Measurements from ENCODE around the gene OVAAL. TPM values are rescaled to one million over a fixed set of nuclear protein-coding genes. Genes with fewer than 3 reads are reported as not detected.

The OVAAL gene
- total RNA-seq, 2 experiments from 2014 or later: not detected

GRCh38 chr1:180571832-180572636, 13.3 kb downstream of the OVAAL start:
- peak; percentile 54 for DNase-seq
- no peak for TF ChIP-seq CTCF (IDR thresholded peaks at IDR 0.05)
- CTCF ChIA-PET: interaction anchor here (0.9 kb wide), 1 partner anchor 15 kb away, joined by 3 read pairs; no protein-coding TSS in a partner anchor
- peaks cover 20% of the 10 kb centered on the region for H3K4me1 Mint-ChIP-seq (ENCODE audit: low read depth)
- intact Hi-C loops (cut with micrococcal nuclease): no loop called here
- peak overlapping the region; percentile 59 for H3K27ac Mint-ChIP-seq
- H3K9me3 Mint-ChIP-seq: peaks cover 3% of the 10 kb centered on the region
- ATAC-seq: peak; percentile 94
- peaks cover 7% of the 10 kb centered on the region for H3K27me3 Mint-ChIP-seq
- POLR2A ChIA-PET: interaction anchor here (1.8 kb wide), 1 partner anchor 13 kb away, joined by 8 read pairs; no protein-coding TSS in a partner anchor
- H3K4me3 Mint-ChIP-seq: no peak overlapping the region
- no peaks in the 10 kb centered on the region for H3K36me3 Mint-ChIP-seq (ENCODE audit: low read depth)

- peaks cover 9% of the 10 kb centered on the region for H3K27me3 Mint-ChIP-seq
- no peak overlapping the region for H3K4me3 Mint-ChIP-seq
- peaks cover 3% of the 10 kb centered on the region for H3K9me3 Mint-ChIP-seq
- no peak for DNase-seq
- intact Hi-C loops (cut with micrococcal nuclease): no loop called here
- no peak overlapping the region for H3K27ac Mint-ChIP-seq
- peaks cover 20% of the 10 kb centered on the region for H3K4me1 Mint-ChIP-seq (ENCODE audit: low read depth)
- CTCF ChIA-PET: interaction anchor here (0.9 kb wide), 1 partner anchor 15 kb away, joined by 3 read pairs; no protein-coding TSS in a partner anchor
- H3K36me3 Mint-ChIP-seq (ENCODE audit: low read depth): no peaks in the 10 kb centered on the region
- no peak for TF ChIP-seq CTCF (IDR thresholded peaks at IDR 0.05)
- no peak for ATAC-seq
- POLR2A ChIA-PET: interaction anchor here (1.8 kb wide), 1 partner anchor 13 kb away, joined by 8 read pairs; no protein-coding TSS in a partner anchor
Observed at GRCh38 chr1:180572760-180573159, 14.0 kb downstream of the OVAAL start.

GRCh38 chr1:180574031-180574713, 15.4 kb downstream of the OVAAL start:
- POLR2A ChIA-PET: no interaction called here
- Mint-ChIP-seq H3K27ac (no peak overlapping the region), H3K9me3 (peaks cover 3% of the 10 kb centered on the region), H3K4me3 (no peak overlapping the region), H3K27me3 (peaks cover 9% of the 10 kb centered on the region), H3K4me1 (ENCODE audit: low read depth) (peaks cover 20% of the 10 kb centered on the region), H3K36me3 (ENCODE audit: low read depth) (no peaks in the 10 kb centered on the region)
- CTCF ChIA-PET: no interaction called here
- intact Hi-C loops (cut with micrococcal nuclease): no loop called here
- no peak for TF ChIP-seq CTCF (IDR thresholded peaks at IDR 0.05)
- ATAC-seq (no peak), DNase-seq (no peak)

- Mint-ChIP-seq H3K4me3 (no peak overlapping the region), H3K27ac (no peak overlapping the region), H3K27me3 (peaks cover 6% of the 10 kb centered on the region), H3K4me1 (ENCODE audit: low read depth) (peaks cover 7% of the 10 kb centered on the region), H3K9me3 (no peaks in the 10 kb centered on the region), H3K36me3 (ENCODE audit: low read depth) (no peaks in the 10 kb centered on the region)
- ATAC-seq (no peak), DNase-seq (no peak)
- ChIA-PET CTCF (interaction anchor here (1.2 kb wide), 1 partner anchor 286 kb away, joined by 3 read pairs; no protein-coding TSS in a partner anchor), POLR2A (no interaction called here)
- TF ChIP-seq CTCF (IDR thresholded peaks at IDR 0.05): no peak
- intact Hi-C loops (cut with micrococcal nuclease): no loop called here
Observed at GRCh38 chr1:180577361-180577760, 18.6 kb downstream of the OVAAL start.

Measured in activated CD8-positive, alpha-beta T cell treated with anti-CD3 and anti-CD28 coated beads for 36 hours (primary cell).